HG03521 (cell line): ENCODE results near the gene AGPAT2.
"Not testable (repeated sequence)": the region's sequence is repeated elsewhere in the genome, so short reads cannot be mapped to it uniquely, and the experiment has no call there.

Experiments used
- ATAC-seq: cut with Tn5 transposase; IDR thresholded peaks from one replicate; pipeline ENCODE4 v1.9.1; 2021; ENCODE audit warnings: mild to moderate bottlenecking, moderate library complexity; ENCODE audit not compliant: unreplicated experiment

AGPAT2 gene

DNA sequence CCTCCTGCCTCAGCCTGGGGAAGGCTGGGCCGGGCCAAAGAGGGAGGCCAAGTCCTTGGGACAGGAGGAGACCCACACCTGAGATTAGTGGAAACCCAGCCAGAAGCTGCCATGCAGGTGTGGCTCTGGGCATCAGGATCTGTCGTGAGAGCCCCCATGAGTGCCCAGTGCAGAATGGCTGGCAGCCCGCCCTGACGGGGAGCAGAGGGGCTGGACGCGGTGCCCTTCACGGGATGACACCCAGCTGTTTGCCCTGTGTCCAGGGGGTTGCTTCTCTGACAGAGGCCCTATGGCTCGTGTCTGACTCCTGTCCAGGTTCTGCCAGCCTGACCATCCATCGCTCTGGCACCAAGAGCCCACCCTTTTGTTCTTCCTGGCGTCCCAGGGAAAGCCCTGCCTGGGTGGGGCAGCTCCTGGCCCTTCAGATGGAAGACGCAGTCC is 33.7 kb upstream of the AGPAT2 start:
- ATAC-seq, result no peak

DNA sequence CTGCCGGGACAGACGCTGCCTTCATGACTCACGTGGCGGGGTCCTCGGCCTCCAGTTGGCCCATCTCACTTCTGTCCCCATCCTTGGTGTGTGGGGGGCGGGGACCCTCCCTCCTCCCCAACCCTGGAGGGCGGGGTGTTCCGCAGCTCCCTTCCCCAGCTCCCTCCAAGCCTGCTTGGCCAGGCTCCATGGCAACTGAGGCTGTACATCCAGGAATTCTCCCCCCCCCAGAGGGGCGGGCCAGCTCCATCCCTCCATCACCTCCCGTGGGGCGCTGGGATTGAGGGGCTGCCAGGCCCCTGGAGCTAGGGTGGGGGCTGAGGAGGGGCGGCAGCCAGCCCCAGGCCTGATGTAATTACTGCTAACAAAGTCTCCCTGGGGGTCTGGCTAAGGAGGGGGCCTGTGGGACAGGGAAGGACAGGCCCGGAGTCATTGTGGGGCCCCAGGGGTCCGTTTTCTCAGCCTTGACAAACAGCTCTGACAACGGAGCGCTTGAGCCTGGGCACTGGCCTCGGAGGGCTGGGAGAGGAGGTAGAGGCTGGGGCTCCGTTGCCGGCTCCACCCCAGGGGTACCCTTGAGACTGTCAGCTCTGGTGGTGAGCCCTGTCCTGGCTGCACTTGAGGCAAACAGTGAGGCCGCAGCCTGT is 33.1 kb upstream of the AGPAT2 start:
- no peak for ATAC-seq

DNA sequence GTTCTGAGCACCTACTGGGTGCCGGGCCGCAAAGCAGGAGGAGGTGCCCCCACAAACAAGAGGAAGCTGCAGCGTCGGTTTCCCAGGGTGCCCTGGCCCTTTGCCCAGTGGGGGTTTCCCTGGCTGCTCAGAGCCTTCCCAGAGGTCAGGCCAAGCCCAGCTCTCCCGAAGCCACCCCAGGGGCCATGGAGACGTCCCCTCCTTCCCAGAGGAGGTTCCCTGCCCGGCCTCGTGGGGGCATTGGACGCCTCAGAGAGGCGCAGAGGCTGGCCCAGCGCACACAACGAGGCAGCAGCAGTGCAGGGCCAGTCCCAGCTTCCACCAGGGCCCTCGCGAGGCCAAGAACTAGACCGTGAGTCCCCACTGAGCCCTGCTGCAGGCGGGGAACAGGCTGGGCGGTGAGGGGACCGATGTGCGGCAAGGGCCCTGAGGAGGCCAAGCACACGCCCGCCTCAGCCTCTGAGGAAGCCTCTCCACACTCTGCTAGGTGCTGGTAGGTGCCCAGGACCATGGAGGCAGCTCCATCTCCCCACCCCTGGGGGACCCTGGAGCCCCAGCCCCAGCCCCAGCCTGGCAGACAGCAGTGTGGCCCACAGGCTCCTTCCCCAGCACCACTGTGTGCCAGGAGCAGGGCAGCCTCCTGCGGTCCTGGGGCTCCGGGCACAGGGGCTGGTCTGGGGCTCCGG is 32.1 kb upstream of the AGPAT2 start:
- ATAC-seq, result no peak

DNA sequence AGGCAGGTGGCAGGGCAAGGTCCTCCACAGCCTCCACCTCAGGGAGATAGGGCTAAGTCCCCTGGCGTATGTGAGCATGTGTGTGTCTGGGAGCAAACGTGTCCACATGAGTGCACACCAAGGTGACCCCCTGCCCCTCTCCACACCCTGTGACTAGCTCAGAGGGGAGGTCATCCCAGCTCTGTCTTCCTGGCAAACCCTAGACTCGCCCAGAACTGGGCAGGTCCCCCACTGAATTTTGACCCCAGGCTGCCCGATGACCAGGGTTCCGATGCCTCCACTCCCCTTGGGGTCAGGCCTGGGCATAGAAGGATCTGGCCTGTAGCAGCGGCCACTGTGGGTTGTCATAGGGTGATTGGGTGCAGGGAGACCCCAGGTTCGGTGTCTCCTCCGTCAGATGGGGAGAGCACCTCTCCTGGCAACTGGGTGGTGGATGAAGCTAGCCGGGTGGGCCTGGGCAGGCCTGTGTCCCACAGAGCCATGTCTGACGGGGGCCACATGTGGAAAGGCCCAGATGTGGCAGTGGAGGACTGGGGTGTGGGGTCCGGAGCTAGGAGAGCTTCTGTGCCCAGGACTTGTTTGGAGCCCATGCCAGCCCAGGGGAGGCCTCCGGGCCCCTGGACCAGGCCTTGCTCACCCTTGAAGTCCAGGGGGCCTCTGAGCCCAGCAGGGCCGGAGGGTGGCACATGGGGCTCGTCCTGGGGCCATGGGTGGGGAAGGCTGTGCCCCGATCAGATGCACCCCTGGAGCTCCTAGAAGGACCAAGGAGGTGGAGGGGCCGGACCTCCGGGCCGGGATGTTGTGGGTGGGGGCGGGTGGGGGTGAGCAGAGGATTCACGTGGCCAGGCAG is 31.3 kb upstream of the AGPAT2 start:
- no peak for ATAC-seq

DNA sequence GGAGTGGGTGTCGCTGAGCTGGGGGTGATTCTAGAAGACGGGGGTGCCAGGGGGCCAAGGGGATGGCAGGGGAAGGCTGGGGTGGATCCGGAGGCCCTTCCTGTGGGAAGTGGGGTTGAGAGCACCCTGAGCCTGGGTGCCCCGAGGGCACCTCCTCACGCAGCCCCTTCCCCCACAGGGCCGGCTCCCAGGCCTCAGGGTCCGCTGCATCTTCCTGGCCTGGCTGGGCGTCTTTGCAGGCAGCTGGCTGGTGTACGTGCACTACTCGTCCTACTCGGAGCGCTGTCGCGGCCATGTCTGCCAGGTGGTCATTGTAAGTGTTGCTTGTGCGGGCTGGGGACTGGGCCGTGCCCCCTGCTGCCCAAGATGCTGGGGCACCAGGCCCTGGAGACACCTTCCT is 30.1 kb upstream of the AGPAT2 start:
- no peak for ATAC-seq

DNA sequence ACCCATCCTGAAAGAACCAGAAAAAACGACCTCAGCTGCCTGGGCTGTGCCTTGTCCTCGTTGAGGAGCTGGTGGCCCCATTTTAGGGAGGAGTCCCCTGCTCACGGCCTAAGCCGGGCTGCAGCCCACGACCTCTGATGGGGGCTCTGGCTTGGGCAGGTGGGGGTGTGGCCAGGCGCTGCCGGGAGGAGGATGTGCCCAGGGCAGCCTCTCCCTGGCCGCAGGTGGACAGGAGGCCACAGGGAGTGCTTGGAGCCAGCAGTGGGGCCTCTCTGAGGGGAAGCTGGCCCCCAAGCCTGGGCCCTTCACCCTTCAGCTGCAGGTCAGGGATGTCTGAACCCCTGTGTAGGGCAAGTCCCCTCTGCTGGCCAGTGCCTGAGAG is 27.6 kb upstream of the AGPAT2 start:
- no peak for ATAC-seq

GRCh38 chr9:136714096-136714892 is 27.0 kb upstream of the AGPAT2 start:
- no peak for ATAC-seq

- no peak for ATAC-seq
Observed at GRCh38 chr9:136713550-136713949, 26.3 kb upstream of the AGPAT2 start.

GRCh38 chr9:136712690-136713544 is 25.7 kb upstream of the AGPAT2 start:
- no peak for ATAC-seq

- no peak for ATAC-seq
Observed at GRCh38 chr9:136711751-136712689, 24.8 kb upstream of the AGPAT2 start, which contains the start of gene DIPK1B. TSS of gene DIPK1B (plus strand) at chr9:136712572. CDS start at chr9:136712666, 94 bp downstream.

- ATAC-seq, result not testable (repeated sequence)
Observed at GRCh38 chr9:136711219-136711648, 24.0 kb upstream of the AGPAT2 start.

- no peak for ATAC-seq
Observed at GRCh38 chr9:136710543-136710942, 23.3 kb upstream of the AGPAT2 start.

GRCh38 chr9:136709454-136710109 is 22.3 kb upstream of the AGPAT2 start:
- ATAC-seq, result no peak

- no peak for ATAC-seq
Observed at GRCh38 chr9:136707849-136708517, 20.7 kb upstream of the AGPAT2 start.

GRCh38 chr9:136707011-136707410 is 19.8 kb upstream of the AGPAT2 start:
- ATAC-seq, result no peak

GRCh38 chr9:136705564-136705963 is 18.3 kb upstream of the AGPAT2 start:
- no peak for ATAC-seq

DNA sequence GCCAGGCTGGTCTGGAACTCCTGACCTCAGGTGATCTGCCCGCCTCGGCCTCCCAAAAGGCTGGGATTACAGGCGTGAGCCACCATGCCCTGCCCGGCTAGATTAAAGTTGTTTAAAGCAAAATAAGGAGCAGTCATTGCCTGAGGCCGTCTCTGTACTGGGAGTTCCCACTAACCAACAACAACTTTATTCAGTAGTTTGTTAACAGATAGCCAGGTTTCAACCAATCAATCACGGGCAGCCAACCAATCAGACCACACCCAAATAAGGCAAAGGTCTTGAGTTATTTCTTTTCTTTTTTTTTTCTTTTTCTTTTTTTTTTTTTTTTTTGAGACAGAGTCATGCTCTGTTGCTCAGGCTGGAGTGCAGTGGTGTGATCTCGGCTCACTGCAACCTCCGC is 17.5 kb upstream of the AGPAT2 start:
- ATAC-seq, result not testable (repeated sequence)
